NCI-H748 (cell line): ENCODE measurements around the gene SF3B4.

Experiments used
- DNase-seq: peaks from one replicate; lab custom pipeline; 2025; ENCODE audit not compliant: unreplicated experiment; lab: John Stamatoyannopoulos, UW

Gene SF3B4

GRCh38 chr1:149933208-149933607 lies 5.6 kb upstream of the SF3B4 start:
- DNase-seq: no peak

- no peak for DNase-seq
Measured at GRCh38 chr1:149932474-149932873, 4.9 kb upstream of the SF3B4 start.

- no peak for DNase-seq
Measured at GRCh38 chr1:149931212-149931790, 3.7 kb upstream of the SF3B4 start.

GRCh38 chr1:149929856-149930255 lies 2.3 kb upstream of the SF3B4 start:
- no peak for DNase-seq

- DNase-seq: no peak
Measured at GRCh38 chr1:149928401-149928724, 760 bp upstream of the SF3B4 start.

GRCh38 chr1:149927056-149927562 lies 494 bp downstream of the SF3B4 start:
- DNase-seq: no peak

GRCh38 chr1:149926296-149926695 lies 1.3 kb downstream of the SF3B4 start:
- no peak for DNase-seq

GRCh38 chr1:149925751-149926150 lies 1.9 kb downstream of the SF3B4 start:
- DNase-seq: no peak

- no peak for DNase-seq
Measured at GRCh38 chr1:149925345-149925744, 2.3 kb downstream of the SF3B4 start.

- no peak for DNase-seq
Measured at GRCh38 chr1:149923626-149924025, 4.0 kb downstream of the SF3B4 start.

GRCh38 chr1:149917571-149918144 lies 9.9 kb downstream of the SF3B4 start, which contains the start of gene SV2A:
TSS of gene SV2A (minus strand) at chr1:149917844. CDS start at chr1:149913840, 4,004 bp downstream.
- DNase-seq: peak; percentile 84

GRCh38 chr1:149916898-149917252 lies 10.7 kb downstream of the SF3B4 start:
- DNase-seq: no peak

- DNase-seq: no peak
Measured at GRCh38 chr1:149916193-149916897, 11.3 kb downstream of the SF3B4 start.

- no peak for DNase-seq
Measured at GRCh38 chr1:149915429-149916192, 12.0 kb downstream of the SF3B4 start.

GRCh38 chr1:149914545-149914944 lies 13.1 kb downstream of the SF3B4 start:
- no peak for DNase-seq

- DNase-seq: no peak
Measured at GRCh38 chr1:149906570-149907075, 21.0 kb downstream of the SF3B4 start.

GRCh38 chr1:149903836-149904491 lies 23.6 kb downstream of the SF3B4 start:
- DNase-seq: no peak

GRCh38 chr1:149899460-149900284 lies 27.9 kb downstream of the SF3B4 start, which contains the start of gene BOLA1:
TSS of gene BOLA1 (plus strand) at chr1:149899568. CDS start at chr1:149900060, 492 bp downstream.
- DNase-seq: peak; percentile 97

- DNase-seq: no peak
Measured at GRCh38 chr1:149896575-149896974, 31.0 kb downstream of the SF3B4 start.

- peak; percentile 35 for DNase-seq
Measured at GRCh38 chr1:149888999-149889289, 38.7 kb downstream of the SF3B4 start.
